ENCODE measurements around the gene SYNE1. TPM values are rescaled to one million over a fixed set of nuclear protein-coding genes. Genes with fewer than 3 reads are reported as not detected.

The SYNE1 gene
- polyA plus RNA-seq, 1 donor from 2014 or later: 38.5 TPM

DNA sequence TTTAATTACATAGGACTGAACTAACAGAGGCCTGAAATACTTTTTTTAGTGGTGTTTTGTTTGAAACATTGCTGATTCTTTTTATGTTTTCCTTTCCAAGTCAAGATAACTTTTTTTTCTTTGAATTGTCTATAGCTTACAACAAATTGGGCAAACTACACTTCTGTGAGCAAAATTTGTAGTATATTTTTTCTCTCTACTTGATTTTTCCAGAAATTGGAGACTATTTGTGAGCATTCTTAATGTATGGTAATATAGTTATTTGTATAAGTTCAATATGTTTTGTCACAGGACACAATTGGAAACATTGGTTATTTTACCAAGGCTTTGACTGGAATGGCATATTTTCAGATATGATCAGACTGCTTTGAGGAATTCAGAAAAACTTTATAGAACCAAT, 216.5 kb downstream of the SYNE1 start:
- Histone ChIP-seq H3F3A (ENCODE audit: insufficient read depth, low read length, poor library complexity, severe bottlenecking) (no peaks in the 10 kb centered on the region), H3K9me3 (ENCODE audit: low read length) (no peaks in the 10 kb centered on the region), H3K4me2 (ENCODE audit: low read length) (no peak overlapping the region), H4K20me1 (ENCODE audit: insufficient read depth) (no peaks in the 10 kb centered on the region), H3K4me3 (ENCODE audit: low read length) (no peak overlapping the region), H3K79me2 (replicated peaks; ENCODE audit: insufficient read depth, low read length) (no peaks in the 10 kb centered on the region), H3K9me2 (ENCODE audit: insufficient read depth, low read length) (no peaks in the 10 kb centered on the region), H3K27me3 (ENCODE audit: insufficient read depth, low read depth, low read length) (no peaks in the 10 kb centered on the region), H3K27ac (ENCODE audit: low read length) (no peak overlapping the region), H2AFZ (ENCODE audit: low read depth, low read length) (no peak overlapping the region), H3K9ac (ENCODE audit: low read length) (no peak overlapping the region), H3K36me3 (ENCODE audit: insufficient read depth, low read length) (no peaks in the 10 kb centered on the region)
- TF ChIP-seq, protein P1, sequence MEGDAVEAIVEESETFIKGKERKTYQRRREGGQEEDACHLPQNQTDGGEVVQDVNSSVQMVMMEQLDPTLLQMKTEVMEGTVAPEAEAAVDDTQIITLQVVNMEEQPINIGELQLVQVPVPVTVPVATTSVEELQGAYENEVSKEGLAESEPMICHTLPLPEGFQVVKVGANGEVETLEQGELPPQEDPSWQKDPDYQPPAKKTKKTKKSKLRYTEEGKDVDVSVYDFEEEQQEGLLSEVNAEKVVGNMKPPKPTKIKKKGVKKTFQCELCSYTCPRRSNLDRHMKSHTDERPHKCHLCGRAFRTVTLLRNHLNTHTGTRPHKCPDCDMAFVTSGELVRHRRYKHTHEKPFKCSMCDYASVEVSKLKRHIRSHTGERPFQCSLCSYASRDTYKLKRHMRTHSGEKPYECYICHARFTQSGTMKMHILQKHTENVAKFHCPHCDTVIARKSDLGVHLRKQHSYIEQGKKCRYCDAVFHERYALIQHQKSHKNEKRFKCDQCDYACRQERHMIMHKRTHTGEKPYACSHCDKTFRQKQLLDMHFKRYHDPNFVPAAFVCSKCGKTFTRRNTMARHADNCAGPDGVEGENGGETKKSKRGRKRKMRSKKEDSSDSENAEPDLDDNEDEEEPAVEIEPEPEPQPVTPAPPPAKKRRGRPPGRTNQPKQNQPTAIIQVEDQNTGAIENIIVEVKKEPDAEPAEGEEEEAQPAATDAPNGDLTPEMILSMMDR (IDR thresholded peaks at IDR 0.05; ENCODE audit: poor library complexity, severe bottlenecking): no peak
- TF ChIP-seq EZH2 (IDR thresholded peaks at IDR 0.05; ENCODE audit: borderline replicate concordance, insufficient read depth, low read length, poor library complexity, severe bottlenecking): no peak
- TF ChIP-seq, protein P2, sequence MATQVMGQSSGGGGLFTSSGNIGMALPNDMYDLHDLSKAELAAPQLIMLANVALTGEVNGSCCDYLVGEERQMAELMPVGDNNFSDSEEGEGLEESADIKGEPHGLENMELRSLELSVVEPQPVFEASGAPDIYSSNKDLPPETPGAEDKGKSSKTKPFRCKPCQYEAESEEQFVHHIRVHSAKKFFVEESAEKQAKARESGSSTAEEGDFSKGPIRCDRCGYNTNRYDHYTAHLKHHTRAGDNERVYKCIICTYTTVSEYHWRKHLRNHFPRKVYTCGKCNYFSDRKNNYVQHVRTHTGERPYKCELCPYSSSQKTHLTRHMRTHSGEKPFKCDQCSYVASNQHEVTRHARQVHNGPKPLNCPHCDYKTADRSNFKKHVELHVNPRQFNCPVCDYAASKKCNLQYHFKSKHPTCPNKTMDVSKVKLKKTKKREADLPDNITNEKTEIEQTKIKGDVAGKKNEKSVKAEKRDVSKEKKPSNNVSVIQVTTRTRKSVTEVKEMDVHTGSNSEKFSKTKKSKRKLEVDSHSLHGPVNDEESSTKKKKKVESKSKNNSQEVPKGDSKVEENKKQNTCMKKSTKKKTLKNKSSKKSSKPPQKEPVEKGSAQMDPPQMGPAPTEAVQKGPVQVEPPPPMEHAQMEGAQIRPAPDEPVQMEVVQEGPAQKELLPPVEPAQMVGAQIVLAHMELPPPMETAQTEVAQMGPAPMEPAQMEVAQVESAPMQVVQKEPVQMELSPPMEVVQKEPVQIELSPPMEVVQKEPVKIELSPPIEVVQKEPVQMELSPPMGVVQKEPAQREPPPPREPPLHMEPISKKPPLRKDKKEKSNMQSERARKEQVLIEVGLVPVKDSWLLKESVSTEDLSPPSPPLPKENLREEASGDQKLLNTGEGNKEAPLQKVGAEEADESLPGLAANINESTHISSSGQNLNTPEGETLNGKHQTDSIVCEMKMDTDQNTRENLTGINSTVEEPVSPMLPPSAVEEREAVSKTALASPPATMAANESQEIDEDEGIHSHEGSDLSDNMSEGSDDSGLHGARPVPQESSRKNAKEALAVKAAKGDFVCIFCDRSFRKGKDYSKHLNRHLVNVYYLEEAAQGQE (IDR thresholded peaks at IDR 0.05; ENCODE audit: borderline replicate concordance): no peak
- no peak for TF ChIP-seq POLR2AphosphoS5 (IDR thresholded peaks at IDR 0.05)
- no peak for TF ChIP-seq SMC3 (conservative IDR thresholded peaks at IDR 0.05; ENCODE audit: poor library complexity)
- no peak for TF ChIP-seq MXI1 (conservative IDR thresholded peaks at IDR 0.05; ENCODE audit: poor library complexity, severe bottlenecking)
- no peak for TF ChIP-seq RAD21 (conservative IDR thresholded peaks at IDR 0.05)
- no peak for TF ChIP-seq EP300 (conservative IDR thresholded peaks at IDR 0.05; ENCODE audit: poor library complexity, severe bottlenecking)
- no peak for TF ChIP-seq TAF1 (IDR thresholded peaks at IDR 0.05; ENCODE audit: low read depth)

DNA sequence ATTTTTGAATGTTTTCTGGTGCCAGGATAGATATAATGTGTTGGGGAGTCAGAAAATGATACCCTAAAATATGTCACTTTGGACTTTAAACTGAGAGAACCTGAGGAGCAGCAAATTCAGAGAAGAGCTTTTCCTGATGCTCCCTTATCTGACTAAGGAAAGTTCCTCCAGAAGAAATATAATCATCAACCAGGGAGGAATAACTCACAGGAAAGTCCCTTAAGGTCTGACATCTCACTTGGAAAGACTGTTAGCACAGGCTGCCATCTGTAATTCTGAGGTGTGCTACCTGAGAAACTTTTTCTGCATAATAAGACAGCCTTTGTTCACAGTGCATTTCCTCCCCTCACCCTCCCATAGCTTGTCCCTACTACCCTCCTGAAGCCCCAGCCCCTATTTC, 218.6 kb downstream of the SYNE1 start:
- Histone ChIP-seq H3K79me2 (replicated peaks; ENCODE audit: insufficient read depth, low read length) (no peaks in the 10 kb centered on the region), H3K4me2 (ENCODE audit: low read length) (no peak overlapping the region), H2AFZ (ENCODE audit: low read depth, low read length) (no peak overlapping the region), H3K9me3 (ENCODE audit: low read length) (no peaks in the 10 kb centered on the region), H4K20me1 (ENCODE audit: insufficient read depth) (no peaks in the 10 kb centered on the region), H3K4me3 (ENCODE audit: low read length) (no peak overlapping the region), H3K9ac (ENCODE audit: low read length) (no peak overlapping the region), H3K27ac (ENCODE audit: low read length) (no peak overlapping the region), H3K27me3 (ENCODE audit: insufficient read depth, low read depth, low read length) (no peaks in the 10 kb centered on the region), H3K36me3 (ENCODE audit: insufficient read depth, low read length) (no peaks in the 10 kb centered on the region), H3K9me2 (ENCODE audit: insufficient read depth, low read length) (no peaks in the 10 kb centered on the region), H3F3A (ENCODE audit: insufficient read depth, low read length, poor library complexity, severe bottlenecking) (no peaks in the 10 kb centered on the region)
- TF ChIP-seq EP300 (conservative IDR thresholded peaks at IDR 0.05; ENCODE audit: poor library complexity, severe bottlenecking): no peak

DNA sequence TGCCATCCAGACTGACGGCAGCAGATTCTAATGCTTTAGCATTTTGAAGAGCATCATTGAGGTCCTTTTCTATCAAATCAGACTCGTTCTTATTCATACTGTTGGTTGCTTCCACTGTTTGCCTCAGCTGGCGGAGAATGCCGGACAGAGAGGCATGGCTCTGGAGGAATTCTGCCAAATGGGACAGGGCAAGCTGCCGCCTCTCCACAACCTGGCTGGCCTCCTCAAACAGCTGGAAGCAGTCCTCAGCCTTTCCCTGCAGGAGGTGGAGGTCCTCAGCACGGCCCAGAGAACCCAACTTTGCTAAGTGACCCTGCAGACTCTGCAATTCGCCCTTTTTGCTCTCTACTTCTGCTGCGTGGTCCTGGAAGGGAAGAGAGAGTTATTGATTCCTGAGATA, 220.5 kb downstream of the SYNE1 start:
- Histone ChIP-seq H3K9me3 (ENCODE audit: low read length) (no peaks in the 10 kb centered on the region), H2AFZ (ENCODE audit: low read depth, low read length) (no peak overlapping the region), H3K27ac (ENCODE audit: low read length) (no peak overlapping the region), H3K9ac (ENCODE audit: low read length) (no peak overlapping the region), H3K4me3 (ENCODE audit: low read length) (no peak overlapping the region), H4K20me1 (ENCODE audit: insufficient read depth) (no peaks in the 10 kb centered on the region), H3K79me2 (replicated peaks; ENCODE audit: insufficient read depth, low read length) (no peaks in the 10 kb centered on the region), H3K9me2 (ENCODE audit: insufficient read depth, low read length) (no peaks in the 10 kb centered on the region), H3F3A (ENCODE audit: insufficient read depth, low read length, poor library complexity, severe bottlenecking) (no peaks in the 10 kb centered on the region), H3K27me3 (ENCODE audit: insufficient read depth, low read depth, low read length) (no peaks in the 10 kb centered on the region), H3K36me3 (ENCODE audit: insufficient read depth, low read length) (no peaks in the 10 kb centered on the region), H3K4me2 (ENCODE audit: low read length) (no peak overlapping the region)
- TF ChIP-seq, protein P2 (IDR thresholded peaks at IDR 0.05; ENCODE audit: borderline replicate concordance): no peak
- TF ChIP-seq RAD21 (conservative IDR thresholded peaks at IDR 0.05) (no peak), EP300 (conservative IDR thresholded peaks at IDR 0.05; ENCODE audit: poor library complexity, severe bottlenecking) (no peak), POLR2AphosphoS5 (IDR thresholded peaks at IDR 0.05) (no peak), EZH2 (IDR thresholded peaks at IDR 0.05; ENCODE audit: borderline replicate concordance, insufficient read depth, low read length, poor library complexity, severe bottlenecking) (no peak), MXI1 (conservative IDR thresholded peaks at IDR 0.05; ENCODE audit: poor library complexity, severe bottlenecking) (no peak), SMC3 (conservative IDR thresholded peaks at IDR 0.05; ENCODE audit: poor library complexity) (no peak), TAF1 (IDR thresholded peaks at IDR 0.05; ENCODE audit: low read depth) (no peak)
- TF ChIP-seq, protein P1 (IDR thresholded peaks at IDR 0.05; ENCODE audit: poor library complexity, severe bottlenecking): no peak
